Naive thymus-derived CD8-positive, alpha-beta T cell (primary cell): ENCODE data around the gene SPTLC3. TPM values are rescaled to one million over a fixed set of nuclear protein-coding genes. Genes with fewer than 3 reads are reported as not detected.

Source experiments
- ATAC-seq, 2 donors: fragments of 150-1000 bp; cut with Tn5 transposase in 1 of 2; sonication (Bioruptor Pico), chemical (Tn5 transposase) in 1 of 2; 1 replicate in 1 of 2; 2 replicates in 1 of 2; pipeline ENCODE4 v1.10.0; 2021; ENCODE audit warnings: mild to moderate bottlenecking in 2 of 2, moderate library complexity in 2 of 2
- POLR2A ChIA-PET: fragments of 350-600 bp; sonication (Branson Sonifier 250); formaldehyde crosslinking; loops from one replicate; lab custom pipeline; 2021; ENCODE audit warnings: antibody characterized with exemption; lab: Charles Lee
- DNase-seq, 10 donors: peaks; one replicate each; pipeline versions ENCODE4 v3.0.0 to v3.0.0-alpha.2; 2020 to 2022
- H3K27ac Mint-ChIP-seq, 10 donors: one replicate each; pipeline ENCODE4 v1.8.0; 2020 to 2022; ENCODE audit warnings: mild to moderate bottlenecking in 10 of 10, mixed read lengths in 10 of 10, moderate library complexity in 4 of 10, inconsistent platforms in 1 of 10
- H3K27me3 Mint-ChIP-seq, 5 donors: one replicate each; pipeline ENCODE4 v1.8.0; 2021 to 2022; ENCODE audit warnings: mixed read lengths in 5 of 5
- H3K36me3 Mint-ChIP-seq, 3 donors: one replicate each; pipeline ENCODE4 v1.8.0; 2020 to 2022; ENCODE audit warnings: mixed read lengths in 3 of 3, mild to moderate bottlenecking in 2 of 3, inconsistent platforms in 1 of 3
- H3K4me1 Mint-ChIP-seq, 4 donors: one replicate each; pipeline ENCODE4 v1.8.0; 2021 to 2022; ENCODE audit warnings: mixed read lengths in 4 of 4
- H3K4me3 Mint-ChIP-seq, 10 donors: one replicate each; pipeline ENCODE4 v1.8.0; 2020 to 2022; ENCODE audit warnings: mild to moderate bottlenecking in 10 of 10, mixed read lengths in 10 of 10, moderate library complexity in 6 of 10, inconsistent platforms in 1 of 10
- H3K9me3 Mint-ChIP-seq, 9 donors: one replicate each; pipeline ENCODE4 v1.8.0; 2020 to 2022; ENCODE audit warnings: mixed read lengths in 9 of 9, mild to moderate bottlenecking in 3 of 9, inconsistent platforms in 1 of 9, moderate library complexity in 1 of 9
- polyA plus RNA-seq, 3 donors: library from polyadenylated mRNA; unstranded; fragments of 300-500 nt; fragmentation: Illumina TruSeq; gene quantifications; one replicate each; pipeline ENCODE4 v1.2.3, GENCODE V29; 2021
- total RNA-seq, 8 experiments: library from RNA in 2 of 8; stranded (reverse) in 2 of 8; gene quantifications; one replicate each; pipeline ENCODE4 v1.2.3 and lab custom pipeline; 2021 to 2026

SPTLC3 gene
- total and polyA plus RNA-seq, 5 experiments from 2014 or later: 0.37 to 2.3 (median 0.59) TPM

- POLR2A ChIA-PET: no interaction called here
- Mint-ChIP-seq H3K4me3 (no peak overlapping the region), H3K27me3 (peaks cover 0 to 4% (median 0%) of the 10 kb centered on the region in 5 donors), H3K4me1 (no peaks in the 10 kb centered on the region), H3K36me3 (no peaks in the 10 kb centered on the region), H3K9me3 (no peaks in the 10 kb centered on the region), H3K27ac (no peak overlapping the region)
- no peak for DNase-seq
- no peak for ATAC-seq
Measured at GRCh38 chr20:13094976-13095375, 86.2 kb downstream of the SPTLC3 start.

DNA sequence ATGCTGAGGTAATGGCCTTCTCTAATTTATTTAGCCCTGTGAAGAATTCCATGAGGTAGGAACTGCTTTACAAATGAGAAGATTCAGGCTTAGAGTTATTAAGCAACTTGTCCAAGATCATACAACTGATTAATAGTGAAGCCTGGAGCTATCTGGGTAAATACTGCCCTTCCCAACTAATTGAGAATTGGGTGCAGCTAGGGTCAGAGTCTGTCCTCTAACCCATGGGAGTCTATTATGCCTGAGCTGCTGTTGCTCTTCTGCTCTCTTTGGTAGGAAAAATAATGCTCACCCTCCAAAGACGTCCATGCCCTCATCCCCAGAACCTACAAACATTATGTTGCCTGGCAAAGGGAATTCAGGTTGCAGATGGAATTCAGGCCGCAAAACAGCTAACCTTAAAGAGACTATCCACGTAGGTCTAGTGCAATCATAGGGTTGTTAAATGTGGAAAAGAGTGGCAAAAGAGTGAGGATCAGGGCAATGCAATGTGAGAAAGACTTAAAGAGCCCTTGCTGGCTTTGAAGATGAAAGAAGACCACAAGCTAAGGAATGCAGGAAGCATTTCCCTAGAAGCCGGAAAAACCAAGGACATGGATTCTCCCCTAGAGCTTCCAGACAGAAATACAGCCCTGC, 90.1 kb downstream of the SPTLC3 start:
- DNase-seq (no peak), ATAC-seq (no peak)
- Mint-ChIP-seq H3K4me1 (no peaks in the 10 kb centered on the region), H3K36me3 (no peaks in the 10 kb centered on the region), H3K4me3 (no peak overlapping the region), H3K9me3 (no peaks in the 10 kb centered on the region), H3K27me3 (peaks cover 0 to 8% (median 0%) of the 10 kb centered on the region in 5 donors), H3K27ac (peak overlapping the region in 1 of 10 donors; percentile 58)
- POLR2A ChIA-PET: no interaction called here

GRCh38 chr20:13099676-13100075, 90.9 kb downstream of the SPTLC3 start:
- DNase-seq: no peak
- Mint-ChIP-seq H3K9me3 (no peaks in the 10 kb centered on the region), H3K27ac (no peak overlapping the region), H3K4me1 (no peaks in the 10 kb centered on the region), H3K4me3 (no peak overlapping the region), H3K27me3 (peaks cover 0 to 4% (median 0%) of the 10 kb centered on the region in 5 donors), H3K36me3 (no peaks in the 10 kb centered on the region)
- POLR2A ChIA-PET: no interaction called here
- ATAC-seq: no peak

GRCh38 chr20:13101276-13101675, 92.5 kb downstream of the SPTLC3 start:
- ATAC-seq (no peak), DNase-seq (no peak)
- Mint-ChIP-seq H3K27me3 (peaks cover 0 to 7% (median 2%) of the 10 kb centered on the region in 5 donors), H3K27ac (no peak overlapping the region), H3K9me3 (no peaks in the 10 kb centered on the region), H3K36me3 (no peaks in the 10 kb centered on the region), H3K4me1 (no peaks in the 10 kb centered on the region), H3K4me3 (no peak overlapping the region)
- POLR2A ChIA-PET: no interaction called here

DNA sequence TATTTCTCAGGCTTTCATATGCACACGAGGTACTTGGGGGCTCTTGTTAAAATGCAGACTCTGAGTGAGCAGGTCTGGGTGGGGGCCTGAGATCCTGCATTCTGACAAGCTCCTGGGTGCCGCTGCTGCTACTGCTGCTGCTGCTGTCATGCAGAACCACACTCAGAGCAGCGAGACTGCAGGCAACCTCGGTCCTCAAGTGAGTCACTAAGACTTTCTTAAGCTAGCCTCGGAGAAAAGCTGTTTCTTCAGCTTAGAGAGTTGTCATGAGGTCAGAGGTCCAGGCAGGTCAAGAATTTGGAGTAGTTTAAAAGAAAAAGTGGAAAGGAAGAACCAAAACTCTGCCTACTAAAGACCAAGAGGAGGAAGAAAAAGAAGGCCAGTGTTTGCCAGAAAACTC, 92.9 kb downstream of the SPTLC3 start:
- DNase-seq (no peak), ATAC-seq (no peak)
- Mint-ChIP-seq H3K4me3 (no peak overlapping the region), H3K27ac (no peak overlapping the region), H3K27me3 (peaks cover 0 to 9% (median 4%) of the 10 kb centered on the region in 5 donors), H3K36me3 (no peaks in the 10 kb centered on the region), H3K4me1 (no peaks in the 10 kb centered on the region), H3K9me3 (no peaks in the 10 kb centered on the region)
- POLR2A ChIA-PET: no interaction called here

DNA sequence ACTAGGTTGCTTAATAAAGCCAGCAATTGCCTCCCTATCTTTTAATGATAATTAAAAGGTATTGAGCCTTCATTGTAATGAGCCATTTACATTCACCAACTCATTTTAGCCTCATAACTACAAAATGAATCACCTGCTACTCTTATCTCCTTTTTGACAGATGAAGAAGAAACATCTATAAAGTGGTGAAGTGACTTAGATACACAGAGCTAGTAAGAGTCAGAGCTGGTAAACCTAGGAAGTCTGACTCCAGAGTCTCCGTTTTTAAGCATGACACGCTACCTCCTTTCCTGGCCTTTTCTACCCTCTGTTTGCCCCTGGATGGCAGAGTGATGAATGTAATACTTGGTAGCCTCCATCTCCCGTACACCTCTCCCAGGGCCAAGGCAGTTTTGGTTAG, 93.5 kb downstream of the SPTLC3 start:
- H3K27me3 Mint-ChIP-seq: peaks cover 0 to 12% (median 4%) of the 10 kb centered on the region in 5 donors
- no peak overlapping the region for H3K4me3 Mint-ChIP-seq
- POLR2A ChIA-PET: no interaction called here
- no peak for DNase-seq
- H3K36me3 Mint-ChIP-seq: no peaks in the 10 kb centered on the region
- ATAC-seq: no peak
- no peak overlapping the region for H3K27ac Mint-ChIP-seq
- H3K4me1 Mint-ChIP-seq: no peaks in the 10 kb centered on the region
- no peaks in the 10 kb centered on the region for H3K9me3 Mint-ChIP-seq

DNA sequence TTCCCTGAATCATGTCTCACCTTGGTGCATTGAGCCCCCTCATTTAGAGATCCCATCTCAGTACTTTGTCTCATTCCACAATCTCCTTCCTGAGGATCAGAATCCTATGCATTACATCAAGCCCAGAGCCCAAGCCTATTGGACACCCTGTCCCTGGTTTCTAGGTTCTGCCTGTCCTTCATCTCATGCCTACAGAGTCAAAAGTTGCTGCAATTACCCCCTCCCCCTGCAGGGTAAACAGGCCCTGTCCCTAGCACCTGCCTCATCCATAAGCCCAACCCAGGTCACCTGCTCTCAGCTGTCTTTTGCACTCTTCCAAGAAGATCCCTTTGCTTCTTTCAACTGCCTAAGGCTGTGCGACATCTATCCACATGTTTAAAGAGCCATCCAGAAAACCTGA, 93.9 kb downstream of the SPTLC3 start:
- POLR2A ChIA-PET: no interaction called here
- DNase-seq (no peak), ATAC-seq (no peak)
- Mint-ChIP-seq H3K36me3 (no peaks in the 10 kb centered on the region), H3K27me3 (peaks cover 1 to 12% (median 4%) of the 10 kb centered on the region in 5 donors), H3K27ac (no peak overlapping the region), H3K9me3 (no peaks in the 10 kb centered on the region), H3K4me1 (no peaks in the 10 kb centered on the region), H3K4me3 (no peak overlapping the region)

DNA sequence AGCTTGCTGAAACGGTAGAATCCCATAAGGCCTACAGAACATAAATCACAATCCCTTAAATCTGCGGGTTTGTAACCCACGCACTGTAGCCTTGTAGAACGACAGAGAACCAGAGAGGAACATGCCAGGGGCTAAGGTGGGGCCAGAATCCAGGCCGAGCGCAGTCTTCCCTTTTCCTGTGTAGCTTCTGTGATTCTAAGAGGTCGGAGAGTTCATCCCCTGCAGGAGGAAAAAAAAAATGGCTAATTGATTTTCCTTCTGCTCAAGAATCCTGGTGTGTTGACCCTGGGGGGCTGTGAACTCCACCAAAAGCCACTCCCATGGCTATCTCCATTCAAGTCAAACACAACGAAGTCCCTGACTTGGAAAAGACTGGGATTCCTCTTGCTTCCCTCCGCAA, 96.3 kb downstream of the SPTLC3 start:
- no peak overlapping the region for H3K27ac Mint-ChIP-seq
- POLR2A ChIA-PET: no interaction called here
- DNase-seq: no peak
- H3K4me1 Mint-ChIP-seq: no peaks in the 10 kb centered on the region
- H3K27me3 Mint-ChIP-seq: peaks cover 1 to 12% (median 4%) of the 10 kb centered on the region in 5 donors
- ATAC-seq: no peak
- H3K9me3 Mint-ChIP-seq: no peaks in the 10 kb centered on the region
- H3K36me3 Mint-ChIP-seq: no peaks in the 10 kb centered on the region
- H3K4me3 Mint-ChIP-seq: no peak overlapping the region

GRCh38 chr20:13105864-13106457, 97.2 kb downstream of the SPTLC3 start:
- H3K27me3 Mint-ChIP-seq: peaks cover 1 to 12% (median 4%) of the 10 kb centered on the region in 5 donors
- no peaks in the 10 kb centered on the region for H3K9me3 Mint-ChIP-seq
- ATAC-seq (no peak), DNase-seq (peak in 3 of 10 donors; percentile 13 to 19 (median 17))
- no peaks in the 10 kb centered on the region for H3K4me1 Mint-ChIP-seq
- POLR2A ChIA-PET: no interaction called here
- H3K27ac Mint-ChIP-seq: no peak overlapping the region
- H3K36me3 Mint-ChIP-seq: no peaks in the 10 kb centered on the region
- H3K4me3 Mint-ChIP-seq: no peak overlapping the region

DNA sequence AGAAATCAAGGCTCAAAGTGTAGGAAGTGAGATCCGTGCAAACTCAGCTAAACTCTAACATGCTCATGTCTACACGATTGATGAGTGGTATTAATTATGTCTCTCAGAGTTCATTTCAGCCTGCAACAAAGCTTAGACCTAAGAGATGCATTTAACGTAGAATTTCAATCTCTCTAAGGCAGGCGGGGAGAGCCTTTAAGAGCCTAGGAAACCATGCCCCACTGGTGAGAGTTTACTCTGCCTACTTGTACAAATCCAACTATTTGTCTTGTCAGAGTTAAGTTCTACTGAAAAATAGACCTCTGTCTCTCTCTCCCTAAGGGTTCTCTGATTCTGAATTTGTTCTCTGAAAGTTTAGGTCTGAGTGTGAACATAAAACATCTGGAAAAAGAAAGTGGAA, 100.9 kb downstream of the SPTLC3 start:
- POLR2A ChIA-PET: no interaction called here
- no peak overlapping the region for H3K4me3 Mint-ChIP-seq
- H3K36me3 Mint-ChIP-seq: no peaks in the 10 kb centered on the region
- DNase-seq: no peak
- no peak for ATAC-seq
- no peak overlapping the region for H3K27ac Mint-ChIP-seq
- no peaks in the 10 kb centered on the region for H3K4me1 Mint-ChIP-seq
- no peaks in the 10 kb centered on the region for H3K9me3 Mint-ChIP-seq
- peaks cover 1 to 12% (median 4%) of the 10 kb centered on the region in 5 donors for H3K27me3 Mint-ChIP-seq

DNA sequence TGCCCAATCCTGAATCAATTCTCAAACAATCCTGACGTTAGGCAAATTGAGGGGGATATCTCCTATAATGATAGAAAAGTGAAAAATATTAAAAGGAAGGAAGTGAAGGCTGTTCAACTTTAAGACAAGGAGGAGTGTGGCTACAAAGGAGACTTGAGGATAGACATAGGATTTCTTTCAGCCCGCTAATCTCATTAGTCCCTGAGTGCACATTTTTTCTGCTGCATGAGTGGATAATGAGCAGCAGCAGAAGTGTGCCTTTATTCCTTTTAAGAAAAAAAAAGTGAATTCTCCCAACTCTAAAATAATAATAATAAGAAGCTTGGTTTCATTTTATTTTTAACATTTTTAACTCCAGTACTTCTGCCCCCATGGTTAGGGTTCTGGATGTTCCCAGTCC, 102.0 kb downstream of the SPTLC3 start:
- POLR2A ChIA-PET: no interaction called here
- ATAC-seq: no peak
- no peaks in the 10 kb centered on the region for H3K4me1 Mint-ChIP-seq

GRCh38 chr20:13111249-13111911, 102.6 kb downstream of the SPTLC3 start:
- Mint-ChIP-seq H3K27me3 (peaks cover 0 to 6% (median 1%) of the 10 kb centered on the region in 5 donors), H3K4me3 (no peak overlapping the region)
- no peak for ATAC-seq

More for the DNA sequence above, 102.0 kb downstream of the SPTLC3 start:
- DNase-seq: no peak
- Mint-ChIP-seq H3K27me3 (peaks cover 1 to 12% (median 4%) of the 10 kb centered on the region in 5 donors), H3K36me3 (no peaks in the 10 kb centered on the region), H3K4me3 (no peak overlapping the region), H3K27ac (peak overlapping the region in 1 of 10 donors; percentile 64), H3K9me3 (no peaks in the 10 kb centered on the region)

DNA sequence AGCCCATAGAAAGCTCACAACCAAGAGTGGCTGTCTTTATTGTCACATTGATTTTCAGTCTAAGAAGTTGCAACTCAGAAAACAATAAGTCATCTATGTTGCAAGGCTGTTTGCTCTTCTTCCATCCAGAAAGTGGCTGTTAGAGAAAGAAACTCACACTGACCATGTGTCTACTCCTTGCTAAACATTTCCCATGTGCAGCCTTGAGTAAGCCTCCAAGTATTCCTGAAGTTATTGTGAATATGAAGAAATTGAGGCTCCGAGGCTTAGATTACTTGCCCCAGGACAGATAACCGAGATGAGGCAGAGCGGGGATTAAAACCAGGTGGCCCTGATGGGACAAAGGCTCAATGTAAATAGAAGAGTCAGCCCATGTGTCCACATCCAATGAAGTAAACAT, 105.0 kb downstream of the SPTLC3 start:
- POLR2A ChIA-PET: no interaction called here
- Mint-ChIP-seq H3K4me3 (no peak overlapping the region), H3K9me3 (no peaks in the 10 kb centered on the region), H3K36me3 (no peaks in the 10 kb centered on the region), H3K4me1 (no peaks in the 10 kb centered on the region), H3K27ac (no peak overlapping the region), H3K27me3 (no peaks in the 10 kb centered on the region)
- no peak for DNase-seq
- no peak for ATAC-seq

More at GRCh38 chr20:13111249-13111911, 102.6 kb downstream of the SPTLC3 start:
- Mint-ChIP-seq H3K9me3 (no peaks in the 10 kb centered on the region), H3K4me1 (no peaks in the 10 kb centered on the region), H3K36me3 (no peaks in the 10 kb centered on the region), H3K27ac (no peak overlapping the region)
- POLR2A ChIA-PET: no interaction called here
- no peak for DNase-seq
